GM12874 (cell line): ENCODE measurements around the gene PPP1R14C.

Source experiments
- TF ChIP-seq, protein P1 (sequence below): IDR thresholded peaks from 2 replicates; pipeline ENCODE4 v1.5.1; 2011; ENCODE audit warnings: low read depth, mild to moderate bottlenecking, control low read depth, low read length, moderate library complexity; ENCODE audit not compliant: insufficient read depth

The PPP1R14C gene

DNA sequence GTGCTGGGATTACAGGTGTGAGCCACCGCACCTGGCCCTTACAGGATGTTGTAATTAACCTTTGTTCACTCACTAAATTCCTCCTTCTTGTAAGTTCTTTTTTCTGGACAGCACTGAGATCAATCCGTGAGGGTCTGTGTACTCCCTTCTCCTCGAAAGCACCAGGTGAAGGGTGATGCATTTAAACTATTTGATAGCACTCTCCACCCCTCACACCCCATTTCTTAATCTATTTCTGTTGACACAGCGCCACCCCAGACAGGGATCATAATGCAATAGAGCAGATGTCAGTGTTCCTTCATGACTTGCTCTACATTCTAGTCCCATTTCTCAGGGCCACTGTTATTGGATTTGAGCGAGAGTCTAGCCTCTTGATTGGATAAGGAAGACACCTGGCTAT lies 46.3 kb downstream of the PPP1R14C start:
- TF ChIP-seq, protein P1, sequence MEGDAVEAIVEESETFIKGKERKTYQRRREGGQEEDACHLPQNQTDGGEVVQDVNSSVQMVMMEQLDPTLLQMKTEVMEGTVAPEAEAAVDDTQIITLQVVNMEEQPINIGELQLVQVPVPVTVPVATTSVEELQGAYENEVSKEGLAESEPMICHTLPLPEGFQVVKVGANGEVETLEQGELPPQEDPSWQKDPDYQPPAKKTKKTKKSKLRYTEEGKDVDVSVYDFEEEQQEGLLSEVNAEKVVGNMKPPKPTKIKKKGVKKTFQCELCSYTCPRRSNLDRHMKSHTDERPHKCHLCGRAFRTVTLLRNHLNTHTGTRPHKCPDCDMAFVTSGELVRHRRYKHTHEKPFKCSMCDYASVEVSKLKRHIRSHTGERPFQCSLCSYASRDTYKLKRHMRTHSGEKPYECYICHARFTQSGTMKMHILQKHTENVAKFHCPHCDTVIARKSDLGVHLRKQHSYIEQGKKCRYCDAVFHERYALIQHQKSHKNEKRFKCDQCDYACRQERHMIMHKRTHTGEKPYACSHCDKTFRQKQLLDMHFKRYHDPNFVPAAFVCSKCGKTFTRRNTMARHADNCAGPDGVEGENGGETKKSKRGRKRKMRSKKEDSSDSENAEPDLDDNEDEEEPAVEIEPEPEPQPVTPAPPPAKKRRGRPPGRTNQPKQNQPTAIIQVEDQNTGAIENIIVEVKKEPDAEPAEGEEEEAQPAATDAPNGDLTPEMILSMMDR, result no peak

DNA sequence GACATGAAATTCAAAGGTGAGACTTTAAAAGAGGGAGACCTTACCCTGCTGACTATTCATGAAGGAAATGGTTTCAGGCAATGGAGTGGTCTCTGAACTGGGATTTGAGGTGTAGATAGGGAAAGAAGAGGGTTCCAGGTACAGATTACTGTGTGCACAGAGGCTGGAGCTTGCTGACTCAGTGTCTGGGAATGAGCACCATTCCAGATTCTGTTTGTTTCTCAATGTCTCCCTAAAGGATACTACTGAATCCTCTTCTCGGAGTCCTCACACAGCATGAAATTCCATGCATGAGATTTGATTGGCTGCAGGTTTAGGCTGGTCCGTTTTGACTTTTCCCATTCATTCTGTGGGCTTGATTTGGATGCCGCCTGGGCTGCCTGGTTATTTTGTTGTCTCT lies 49.0 kb downstream of the PPP1R14C start:
- TF ChIP-seq, protein P1, result no peak

DNA sequence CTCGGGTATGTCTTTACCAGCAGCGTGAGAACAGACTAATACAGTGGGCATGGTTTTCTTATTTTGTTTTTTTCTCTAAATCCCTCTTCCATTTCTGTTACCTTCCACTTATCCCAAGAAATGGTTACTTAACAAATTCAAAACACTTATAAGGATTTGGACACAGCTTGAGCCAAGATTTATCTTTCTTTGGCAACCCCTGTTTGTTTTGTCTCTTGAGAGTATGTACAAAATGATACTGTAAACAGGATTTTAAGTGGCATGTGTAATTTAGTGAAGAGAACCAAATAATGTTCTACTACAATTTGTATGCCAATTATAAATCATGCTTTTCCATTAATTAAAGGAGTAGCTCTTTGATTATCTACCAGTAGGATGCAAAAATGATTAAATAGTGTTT lies 51.4 kb downstream of the PPP1R14C start:
- TF ChIP-seq, protein P1, result no peak

DNA sequence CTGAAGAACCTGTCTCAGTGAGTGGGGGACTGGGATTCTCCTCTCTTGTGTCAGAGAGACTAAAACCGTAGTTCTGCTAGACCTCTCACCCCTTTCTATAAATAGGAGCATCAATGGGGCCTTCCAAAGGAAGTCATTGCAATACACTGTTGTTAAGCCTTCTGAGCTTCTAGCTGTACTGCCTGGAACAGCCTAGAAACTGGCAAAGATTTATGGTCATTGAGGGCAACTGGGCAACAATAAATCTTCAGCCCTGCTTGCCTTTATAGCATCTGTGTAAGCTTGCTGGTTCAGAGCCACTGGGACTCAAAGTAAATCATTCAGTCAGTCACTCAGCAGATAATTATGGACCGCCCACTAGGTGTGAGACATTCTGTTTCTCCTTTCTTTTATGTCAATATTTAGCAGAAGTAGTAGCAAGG lies 53.2 kb downstream of the PPP1R14C start:
- TF ChIP-seq, protein P1, result no peak

DNA sequence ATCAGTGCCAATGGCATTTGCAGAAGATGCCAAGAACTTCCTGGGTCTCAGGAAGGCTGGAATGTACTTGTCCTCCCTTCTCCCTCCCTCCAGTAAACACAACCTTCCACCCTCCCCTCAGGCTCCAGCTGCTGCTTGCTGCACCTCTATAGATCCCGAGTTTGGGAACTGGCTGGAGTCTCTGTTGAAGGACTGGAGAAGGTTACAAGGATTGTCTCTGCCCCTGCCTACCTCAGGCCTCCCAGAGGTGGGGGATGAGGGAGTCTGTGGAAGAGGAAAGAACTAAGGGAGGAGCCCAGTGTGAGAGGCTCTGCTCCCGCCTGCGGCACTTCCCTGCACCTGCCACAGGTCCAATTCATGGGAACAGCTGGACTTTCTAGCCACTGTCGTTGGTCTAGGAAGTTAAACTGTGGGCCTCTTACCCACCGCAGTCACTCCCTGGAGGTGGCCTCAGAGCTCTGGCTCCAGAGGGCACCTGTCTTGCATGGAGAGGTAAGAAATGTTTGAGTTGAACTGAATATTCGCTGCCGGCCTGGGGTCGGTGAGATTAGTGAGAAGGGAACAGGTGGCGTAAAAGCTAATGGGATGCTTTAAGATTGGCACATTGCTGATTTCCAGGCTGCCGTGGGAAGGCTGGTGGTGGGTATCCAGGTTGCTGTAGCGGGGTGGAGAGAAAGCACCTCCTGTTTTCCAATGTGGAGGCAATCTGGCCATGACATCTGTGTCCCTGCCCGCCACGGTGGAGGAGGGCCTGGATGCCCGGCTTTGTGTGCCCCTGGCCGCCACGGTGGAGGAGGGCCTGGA lies 54.3 kb downstream of the PPP1R14C start:
- TF ChIP-seq, protein P1, result no peak

DNA sequence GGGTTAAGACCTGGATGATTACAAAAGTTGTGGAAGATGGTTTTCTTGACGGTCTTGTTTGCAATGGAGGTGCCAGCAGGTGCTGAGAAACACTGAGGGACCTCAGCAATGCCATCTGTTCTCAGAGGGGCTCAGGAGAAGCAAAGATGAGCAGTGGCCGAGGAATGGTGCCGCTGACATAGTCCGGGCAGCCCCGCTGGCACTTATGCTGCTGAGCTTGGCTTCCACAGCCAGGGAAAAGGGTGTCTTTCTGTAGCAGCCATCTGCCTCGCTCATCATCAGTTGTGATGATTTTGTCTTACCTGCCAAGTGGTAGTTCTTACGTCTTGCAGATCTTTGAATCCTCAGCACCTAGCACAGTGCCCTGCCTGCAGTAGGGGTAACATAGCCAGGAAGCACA lies 55.7 kb downstream of the PPP1R14C start:
- TF ChIP-seq, protein P1, result no peak

DNA sequence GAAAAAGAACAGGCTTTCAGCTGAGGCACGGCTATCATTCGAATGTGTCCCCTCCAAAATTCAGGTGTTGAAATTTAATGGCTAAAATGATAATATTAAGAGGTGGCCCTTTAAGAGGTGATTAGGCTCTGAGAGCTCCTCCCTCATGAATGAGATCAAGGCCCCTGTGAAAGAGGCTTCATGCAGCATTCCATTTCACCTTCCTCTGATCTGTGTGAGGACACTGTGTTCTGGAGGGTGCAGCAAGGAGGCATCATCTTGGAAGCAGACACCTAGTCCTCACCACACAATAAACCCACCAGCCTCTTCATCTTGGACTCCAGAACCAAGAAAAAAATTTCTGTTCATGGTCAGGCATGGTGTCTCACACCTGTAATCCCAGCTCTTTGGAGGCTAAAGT lies 56.4 kb downstream of the PPP1R14C start:
- TF ChIP-seq, protein P1, result no peak
